Fibroblast of lung (primary cell): ENCODE results near the gene CRCP. TPM values are rescaled to one million over a fixed set of nuclear protein-coding genes. Genes with fewer than 3 reads are reported as not detected.

ENCODE experiments used
- DNase-seq, 2 donors: peaks; one replicate each; pipeline versions ENCODE4 v3.0.0 to v3.0.0-alpha.2; 2010; ENCODE audit warnings: low read depth in 2 of 2
- H2AFZ ChIP-seq: 2 replicates; pipeline ENCODE4 v1.5.1; 2012; ENCODE audit warnings: low read length, control low read depth, inconsistent platforms
- H3K27ac ChIP-seq: 2 replicates; pipeline ENCODE4 v1.5.1; 2011; ENCODE audit warnings: low read length, control low read depth; ENCODE audit not compliant: insufficient read depth
- H3K27me3 ChIP-seq: 2 replicates; pipeline ENCODE4 v1.5.1; 2011; ENCODE audit warnings: mild to moderate bottlenecking, low read length; ENCODE audit not compliant: control insufficient read depth, insufficient read depth
- H3K36me3 ChIP-seq: 2 replicates; pipeline ENCODE4 v1.5.1; 2011; ENCODE audit warnings: low read length; ENCODE audit not compliant: control insufficient read depth, insufficient read depth
- H3K4me1 ChIP-seq: 2 replicates; pipeline ENCODE4 v1.5.1; 2011; ENCODE audit warnings: low read length; ENCODE audit not compliant: control insufficient read depth, insufficient read depth; ENCODE audit errors: extremely low read depth
- H3K4me2 ChIP-seq: 2 replicates; pipeline ENCODE4 v1.5.1; 2011; ENCODE audit warnings: low read length, control low read depth; ENCODE audit not compliant: insufficient read depth; ENCODE audit errors: extremely low read depth
- H3K4me3 ChIP-seq, 4 experiments: fragments of 200-600 bp in 1 of 4; sonication (generic) in 1 of 4; replicated peaks in 1 of 4; 2 replicates each; pipeline ENCODE4 v1.5.1; 2011 to 2016; ENCODE audit warnings: low read length in 4 of 4, low read depth in 3 of 4, mild to moderate bottlenecking in 3 of 4, control low read depth in 2 of 4, inconsistent platforms in 1 of 4, mixed read lengths in 1 of 4; ENCODE audit not compliant: insufficient read depth in 1 of 4; ENCODE audit errors: control extremely low read depth in 1 of 4
- H3K79me2 ChIP-seq: 2 replicates; pipeline ENCODE4 v1.5.1; 2012; ENCODE audit warnings: mild to moderate bottlenecking, low read length, inconsistent platforms; ENCODE audit not compliant: control insufficient read depth, insufficient read depth
- H3K9ac ChIP-seq: 2 replicates; pipeline ENCODE4 v1.5.1; 2011; ENCODE audit warnings: mild to moderate bottlenecking, low read length, control low read depth; ENCODE audit not compliant: insufficient read depth
- H3K9me3 ChIP-seq: 2 replicates; pipeline ENCODE4 v1.5.1; 2012; ENCODE audit warnings: low read depth, low read length; ENCODE audit not compliant: control insufficient read depth, insufficient read depth
- H4K20me1 ChIP-seq: 2 replicates; pipeline ENCODE4 v1.5.1; 2011; ENCODE audit warnings: low read length; ENCODE audit not compliant: control insufficient read depth, insufficient read depth; ENCODE audit errors: extremely low read depth
- CTCF ChIP-seq, 2 donors: IDR thresholded peaks in 1 of 2; conservative IDR thresholded peaks in 1 of 2; 1 replicate in 1 of 2; 2 replicates in 1 of 2; pipeline ENCODE4 v1.5.1; 2011 to 2012; ENCODE audit warnings: low read length in 2 of 2, control low read depth in 1 of 2, inconsistent platforms in 1 of 2, low read depth in 1 of 2, mild to moderate bottlenecking in 1 of 2
- EZH2 ChIP-seq: IDR thresholded peaks from 2 replicates; pipeline ENCODE4 v1.5.1; 2012; ENCODE audit warnings: low read length, control low read depth, mild to moderate bottlenecking; ENCODE audit errors: missing control alignments
- polyA plus RNA-seq, 2 donors: library from polyadenylated mRNA; depleted of rRNA in 1 of 2; stranded (reverse) in 1 of 2; unstranded in 1 of 2; fragments of >200 nt; gene quantifications; 2 replicates each; pipeline ENCODE4 v1.2.1, GENCODE V29; 2011 to 2012; ENCODE audit warnings: missing spikeins in 1 of 2
- total RNA-seq: library from RNA; depleted of rRNA; stranded (reverse); fragments of >200 nt; gene quantifications from 2 replicates; pipeline ENCODE4 v1.2.1, GENCODE V29; 2014

Gene CRCP
- total and polyA plus RNA-seq, 2 donors (not counting 1 experiment from before 2014, with no cell fraction given) = 34.9 to 38.3 TPM

DNA sequence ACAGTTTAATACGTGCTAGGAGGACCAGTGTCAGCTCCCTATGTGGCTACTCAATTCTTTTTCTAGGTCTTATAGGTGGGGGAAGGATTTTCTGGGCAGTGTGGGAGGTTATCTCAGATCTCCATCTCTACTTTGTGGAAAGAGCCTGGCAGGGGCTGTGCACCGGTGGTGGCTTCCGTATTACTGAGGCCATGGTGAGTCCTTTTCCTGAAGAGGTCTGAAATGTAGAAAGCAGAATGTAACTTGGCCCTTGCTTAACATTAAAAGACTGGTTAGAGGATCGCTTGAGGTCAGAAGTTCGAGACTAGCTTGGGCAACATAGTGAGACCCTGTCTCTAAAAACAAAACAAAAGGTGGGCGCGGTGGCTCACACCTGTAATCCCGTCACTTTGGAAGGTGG is 87.8 kb downstream of the CRCP start:
- H3K79me2 ChIP-seq = peaks cover 20% of the 10 kb centered on the region
- H4K20me1 ChIP-seq = no peaks in the 10 kb centered on the region
- no peak overlapping the region for H3K4me2 ChIP-seq
- H3K4me3 ChIP-seq = no peak overlapping the region
- H3K9me3 ChIP-seq = no peaks in the 10 kb centered on the region
- H3K27me3 ChIP-seq = no peaks in the 10 kb centered on the region
- peaks cover 2% of the 10 kb centered on the region for H3K4me1 ChIP-seq
- DNase-seq = no peak
- H3K27ac ChIP-seq = no peak overlapping the region
- H3K36me3 ChIP-seq = no peaks in the 10 kb centered on the region
- no peak overlapping the region for H2AFZ ChIP-seq
- no peak overlapping the region for H3K9ac ChIP-seq
- TF ChIP-seq CTCF (conservative IDR thresholded peaks at IDR 0.05 in 1 of 2, IDR thresholded peaks at IDR 0.05 in 1 of 2; ENCODE audit: low read depth in 1 of 2, low read length in 2 of 2) = no peak
- no peak for TF ChIP-seq EZH2

Other genes with a start within 250 kb of the CRCP start
- gene VKORC1L1, start 241.8 kb upstream of the CRCP start, total RNA-seq = 11.3 and 12.7 TPM in 2 replicates
- gene VKORC1L1, start 241.8 kb upstream of the CRCP start, polyA plus RNA-seq = 20.0 and 24.2 TPM in 2 replicates
- 20.5 and 21.8 TPM in 2 replicates for gene GUSB, start 132.6 kb upstream of the CRCP start, total RNA-seq
- gene GUSB, start 132.6 kb upstream of the CRCP start, polyA plus RNA-seq = 42.6 and 54.4 TPM in 2 replicates
- 18.7 and 36.0 TPM in 2 replicates for gene ASL, start 39.0 kb upstream of the CRCP start, total RNA-seq
- gene ASL, start 39.0 kb upstream of the CRCP start, polyA plus RNA-seq = 23.4 and 27.0 TPM in 2 replicates
- gene TPST1, start 90.5 kb downstream of the CRCP start, total RNA-seq = 151 and 189 TPM in 2 replicates
- gene TPST1, start 90.5 kb downstream of the CRCP start, polyA plus RNA-seq = 73.9 and 81.8 TPM in 2 replicates